GM19324 (cell line): ENCODE results near the gene ZPR1.

Experiments
- ATAC-seq: cut with Tn5 transposase; IDR thresholded peaks from one replicate; pipeline ENCODE4 v1.9.1; 2021; ENCODE audit warnings: mild to moderate bottlenecking, moderate library complexity; ENCODE audit not compliant: unreplicated experiment, low FRiP score

ZPR1 gene

DNA sequence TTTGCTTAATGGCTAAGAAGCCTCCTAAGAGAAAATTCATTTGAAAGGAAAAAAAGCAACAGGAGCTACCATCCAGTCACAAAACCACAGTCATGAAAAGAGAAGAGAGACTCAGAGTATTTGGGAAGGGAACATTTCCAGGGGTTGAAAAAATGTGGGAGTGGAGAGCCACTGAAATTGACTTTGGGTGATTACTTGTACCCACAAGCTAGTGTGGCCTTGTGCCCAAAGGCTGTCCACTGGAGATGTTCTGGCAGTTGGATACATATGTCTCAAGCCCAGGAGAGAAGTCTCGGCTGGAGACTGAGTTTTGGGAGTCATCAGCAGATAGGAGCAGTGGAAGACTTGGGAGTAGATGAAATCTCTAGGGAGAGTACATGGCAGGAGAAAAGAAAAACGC is 7.0 kb upstream of the ZPR1 start:
- ATAC-seq: no peak

DNA sequence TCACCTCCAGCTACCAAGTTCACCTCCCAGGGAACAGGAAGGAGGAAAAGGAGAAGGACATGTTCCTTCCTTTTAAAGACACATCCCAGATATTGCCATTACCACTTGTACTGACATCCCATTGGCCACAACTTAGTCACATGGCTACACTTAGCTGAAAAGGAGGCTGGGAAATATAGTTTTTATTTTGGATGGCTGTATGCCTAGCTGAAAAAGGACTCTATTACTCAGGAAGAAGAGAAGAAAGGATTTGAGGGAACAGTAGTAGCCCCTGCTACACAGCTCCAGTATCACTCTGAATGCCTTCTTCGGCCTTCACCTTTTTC is 5.9 kb upstream of the ZPR1 start:
- ATAC-seq: no peak

DNA sequence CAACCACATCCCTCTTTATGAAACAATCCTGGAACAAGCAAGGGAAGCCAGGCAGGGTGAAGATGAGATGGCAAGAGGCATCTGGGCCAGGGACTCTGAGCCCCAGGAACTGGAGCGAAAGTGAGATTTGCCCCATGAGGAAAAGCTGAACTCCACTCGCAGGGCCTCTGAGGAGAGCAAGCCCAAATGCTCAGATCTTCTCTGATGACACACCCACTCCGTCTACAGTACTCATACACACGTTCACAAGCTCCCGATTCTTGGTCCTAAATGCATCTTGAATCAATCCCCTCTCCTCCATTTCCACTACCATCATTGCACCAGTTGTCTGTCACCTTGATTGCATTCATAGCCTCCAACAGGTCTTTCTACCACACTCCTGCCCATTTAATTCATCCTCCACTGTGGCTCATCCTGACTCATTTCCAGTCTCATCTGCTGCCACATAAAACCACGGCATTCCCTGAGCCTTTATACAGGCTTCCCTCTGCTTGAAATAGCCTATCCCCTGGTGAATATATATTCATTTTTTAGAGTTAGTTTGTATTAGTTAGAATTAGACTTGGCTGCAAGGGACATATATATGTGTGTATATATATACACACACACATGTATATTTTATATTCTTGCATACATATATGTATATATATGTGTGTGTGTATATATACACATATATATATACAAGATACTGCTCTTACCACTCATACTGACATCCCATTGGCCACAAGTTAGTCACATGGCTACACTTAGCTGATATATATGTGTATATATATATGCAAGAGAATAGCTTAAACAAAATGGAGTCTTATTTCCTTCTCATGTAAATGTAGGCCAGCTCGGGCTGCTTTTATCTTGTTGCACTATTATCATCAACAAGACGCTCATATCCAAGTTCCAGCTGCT is 5.3 kb upstream of the ZPR1 start:
- no peak for ATAC-seq

DNA sequence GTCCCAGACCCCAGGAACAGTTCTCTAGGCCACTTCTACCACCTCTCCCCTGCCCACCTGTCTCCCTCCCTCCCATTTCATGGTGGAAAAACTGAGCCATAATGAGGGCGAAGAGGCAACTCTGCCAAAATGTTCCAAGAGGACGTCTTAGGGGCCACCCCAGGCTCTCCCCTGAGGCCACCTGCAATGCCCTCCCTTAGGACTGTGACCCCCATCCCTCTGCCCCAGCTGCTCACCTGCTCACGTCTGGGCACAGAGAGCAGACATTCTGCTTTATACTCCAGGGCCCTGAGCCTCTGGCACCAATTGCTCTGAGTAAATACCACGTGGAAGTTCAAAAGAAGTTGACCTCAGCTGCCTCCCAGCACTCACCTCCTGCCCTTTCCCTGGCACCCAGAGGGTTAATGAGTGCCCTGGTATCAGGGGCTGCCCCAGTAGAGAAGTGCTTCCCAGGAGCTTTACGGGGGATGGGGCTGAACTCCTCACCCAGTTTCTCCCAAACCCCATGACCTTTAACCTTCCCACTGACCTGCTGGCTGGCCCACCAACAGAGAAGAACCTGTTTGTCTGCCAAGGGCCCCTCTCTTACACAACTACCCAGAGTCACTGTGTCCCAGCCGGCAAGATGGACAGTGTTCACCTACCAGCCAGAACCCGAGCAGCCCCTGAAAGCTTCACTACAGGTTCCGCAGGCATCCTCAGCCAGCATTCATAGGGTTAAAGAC is 4.5 kb upstream of the ZPR1 start:
- ATAC-seq: no peak

DNA sequence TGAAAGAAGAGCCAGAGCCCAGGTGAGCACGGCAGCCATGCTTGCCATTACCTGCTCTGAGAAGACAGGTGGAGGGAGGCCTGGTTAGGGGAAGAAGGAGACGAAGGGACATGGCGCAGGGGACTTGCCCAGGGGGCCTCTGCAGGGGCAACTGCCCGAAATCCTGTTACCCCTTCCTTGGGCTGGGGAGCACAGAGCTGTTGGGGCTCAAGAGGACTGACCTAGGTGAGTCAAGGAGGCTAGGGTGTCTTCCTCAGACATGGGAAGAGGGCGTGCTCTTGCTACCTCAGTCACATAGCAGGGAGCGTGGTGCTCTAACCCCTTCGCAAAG is 4.0 kb upstream of the ZPR1 start, which contains the start of gene APOA5:
Gene APOA5 (minus strand): TSS at position 67 of the 331 bp plus-strand sequence. CDS start 19 bp downstream, at position 48.
- no peak for ATAC-seq

DNA sequence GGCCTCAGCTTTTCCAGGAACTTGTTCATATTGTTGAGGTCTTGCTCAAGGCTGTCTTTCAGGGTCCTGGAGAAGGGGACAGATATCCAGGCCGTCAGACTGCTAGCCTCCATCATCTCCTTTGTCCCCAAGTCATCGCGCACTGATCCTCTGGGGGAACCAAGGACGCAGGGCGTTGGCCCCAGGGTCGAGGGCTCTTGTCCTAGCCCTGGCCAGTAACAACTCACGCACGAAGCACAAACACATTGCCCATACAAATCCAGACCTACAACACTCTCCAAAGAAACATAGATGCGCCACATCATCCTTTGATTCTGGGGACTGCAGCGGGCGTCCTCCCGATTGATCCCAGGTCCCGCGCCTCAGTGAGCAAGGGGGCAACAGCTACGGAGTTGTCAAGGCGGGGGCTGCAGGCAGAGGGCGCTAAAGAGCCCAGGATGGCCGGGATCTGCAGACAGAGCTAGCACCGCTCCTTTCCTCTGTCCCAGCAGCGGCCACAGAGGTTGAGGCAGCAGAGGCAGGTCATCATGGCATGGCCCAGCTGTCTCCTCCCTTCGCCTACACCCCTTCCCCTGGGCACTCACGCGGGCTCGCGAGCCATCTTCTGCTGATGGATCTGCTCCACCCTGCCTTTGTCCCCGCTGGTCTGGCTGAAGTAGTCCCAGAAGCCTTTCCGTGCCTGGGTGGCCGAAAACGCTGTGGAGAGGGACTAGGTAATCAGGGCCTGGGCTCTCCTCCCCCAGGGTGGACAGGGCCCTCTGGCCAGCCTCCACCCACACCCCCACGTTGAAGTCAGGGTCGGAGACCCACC is 3.4 kb upstream of the ZPR1 start:
- ATAC-seq: no peak

DNA sequence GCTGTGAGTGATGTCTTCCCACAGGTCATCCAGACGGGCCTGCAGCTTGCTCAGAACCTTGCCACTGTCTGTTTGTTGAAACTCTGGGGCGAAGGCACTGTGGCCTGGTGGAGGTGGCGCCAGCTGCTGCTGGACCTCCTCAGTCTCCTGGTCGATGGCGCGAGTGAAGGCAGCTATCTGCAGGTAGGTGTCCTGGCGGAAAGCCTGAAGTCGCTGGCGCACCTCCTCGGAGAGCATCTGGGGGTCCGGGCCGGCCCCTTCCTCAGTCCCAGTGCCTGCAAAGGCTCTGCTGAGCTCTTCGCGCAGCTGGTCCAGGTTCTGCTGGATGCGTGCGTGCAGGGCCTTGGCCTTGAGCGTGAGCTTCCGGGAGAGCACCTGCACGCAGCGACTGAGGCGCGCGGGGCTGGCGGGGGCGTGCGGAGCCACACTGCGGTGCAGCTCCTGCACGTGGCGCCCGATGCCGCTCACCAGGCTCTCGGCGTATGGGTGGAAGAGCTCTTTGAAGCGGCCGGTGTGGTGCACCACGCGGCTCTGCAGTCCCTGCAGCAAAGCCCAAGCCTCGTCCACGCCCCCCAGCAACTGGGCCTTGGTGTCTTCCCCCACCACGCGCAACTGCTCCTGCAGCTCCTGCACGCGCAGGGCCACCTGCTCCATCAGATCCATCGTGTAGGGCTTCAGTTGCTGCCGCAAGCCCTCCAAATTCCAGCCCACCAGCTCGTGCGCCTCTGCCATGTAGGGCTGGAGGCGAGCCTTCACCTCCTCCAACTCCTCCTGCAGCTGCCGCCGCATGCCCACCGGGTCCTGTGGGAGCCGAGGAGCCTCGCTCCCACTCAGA is 2.6 kb upstream of the ZPR1 start:
- no peak for ATAC-seq

DNA sequence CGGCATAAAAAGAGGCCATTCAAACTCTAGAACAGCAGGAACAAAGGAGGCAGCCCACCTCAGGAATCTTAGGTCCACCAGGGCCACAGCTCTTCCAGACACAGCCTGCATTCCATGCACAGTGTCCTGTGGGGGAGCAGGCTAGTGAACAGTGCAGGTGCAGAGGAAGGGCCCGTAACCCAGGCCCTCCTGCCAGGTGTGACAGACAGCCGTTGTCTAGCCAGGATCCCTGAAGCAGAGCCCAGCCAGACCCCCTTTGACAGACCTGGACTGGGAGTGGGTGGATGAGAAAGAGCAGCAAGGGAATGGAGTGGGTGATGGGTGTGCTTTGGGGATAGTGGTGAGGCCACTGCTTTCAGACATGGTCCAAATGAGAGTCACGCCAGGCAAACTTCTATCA is 1.2 kb upstream of the ZPR1 start:
- no peak for ATAC-seq

DNA sequence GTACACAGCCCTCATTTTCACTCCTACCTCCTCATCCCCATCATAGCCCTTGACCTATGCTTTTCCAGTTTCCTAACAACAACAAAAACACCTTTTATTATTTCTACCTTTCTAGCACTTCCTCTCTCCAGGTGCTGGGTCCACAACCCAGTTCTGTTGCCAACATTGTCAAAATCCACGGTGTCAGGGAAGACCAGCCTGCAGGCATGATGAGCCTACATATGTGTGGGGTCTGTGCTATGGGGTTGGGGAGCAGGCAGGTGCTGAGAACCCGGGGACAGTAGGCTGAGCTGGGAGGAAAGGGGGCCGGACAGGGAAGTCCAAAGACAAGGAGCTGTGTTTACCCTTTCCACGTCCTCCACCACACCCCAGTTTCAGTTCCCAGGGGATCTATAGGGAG is 711 bp upstream of the ZPR1 start:
- no peak for ATAC-seq

DNA sequence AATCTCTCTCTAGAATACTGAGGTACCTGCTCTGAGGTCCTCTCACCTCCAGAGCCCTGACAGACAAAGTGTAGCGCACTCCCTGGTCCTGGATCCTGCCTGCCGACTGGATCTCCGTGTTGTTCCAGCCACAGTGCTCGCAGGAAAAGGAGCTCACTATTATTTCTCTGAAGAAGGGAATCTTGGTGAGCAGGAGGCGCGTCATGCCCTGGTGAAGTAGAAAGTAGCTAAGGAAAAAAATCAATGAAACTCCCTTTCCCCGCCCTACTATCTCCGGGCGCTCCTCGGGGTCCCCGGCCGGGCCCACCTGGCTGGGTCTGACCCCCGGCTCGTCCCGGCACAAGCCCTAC is 412 bp downstream of the ZPR1 start:
- ATAC-seq: no peak

DNA sequence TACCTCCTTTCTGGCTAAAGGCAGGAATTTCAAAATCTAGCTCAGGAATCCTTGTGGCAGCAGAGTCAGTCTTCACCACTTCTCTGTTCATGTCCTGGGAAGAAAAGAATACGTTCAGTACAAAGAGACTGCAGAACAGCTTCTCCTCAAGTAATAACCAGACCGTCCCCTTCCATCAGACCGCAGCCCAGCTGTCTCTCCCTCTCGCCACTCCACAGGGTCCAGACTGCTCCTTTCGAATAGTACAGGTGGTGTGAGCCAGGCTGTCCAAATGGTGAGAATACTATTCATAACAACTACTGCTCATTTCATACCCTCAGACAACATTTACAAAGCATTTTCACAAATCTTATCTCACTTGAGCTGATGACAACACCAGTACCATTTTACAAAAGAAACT is 857 bp downstream of the ZPR1 start:
- no peak for ATAC-seq

DNA sequence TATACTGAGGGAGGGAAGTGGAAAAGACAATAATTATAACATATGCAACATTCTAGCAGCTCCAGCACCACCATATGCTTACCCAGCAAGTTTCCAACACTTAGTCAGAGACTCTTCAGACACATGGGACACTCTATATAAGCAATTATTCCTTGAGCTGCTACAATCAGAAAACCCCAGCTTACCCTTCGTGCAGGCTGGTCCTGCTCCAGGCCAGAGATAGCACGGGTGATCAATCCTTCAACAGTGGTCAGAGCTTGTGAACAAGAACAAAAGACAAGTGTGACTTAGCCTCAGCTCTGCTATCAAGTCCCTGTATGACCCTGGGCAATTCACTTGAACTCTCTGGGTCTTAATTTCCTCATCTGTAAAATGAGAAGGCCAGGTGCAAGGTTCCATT is 1.5 kb downstream of the ZPR1 start:
- ATAC-seq: no peak

DNA sequence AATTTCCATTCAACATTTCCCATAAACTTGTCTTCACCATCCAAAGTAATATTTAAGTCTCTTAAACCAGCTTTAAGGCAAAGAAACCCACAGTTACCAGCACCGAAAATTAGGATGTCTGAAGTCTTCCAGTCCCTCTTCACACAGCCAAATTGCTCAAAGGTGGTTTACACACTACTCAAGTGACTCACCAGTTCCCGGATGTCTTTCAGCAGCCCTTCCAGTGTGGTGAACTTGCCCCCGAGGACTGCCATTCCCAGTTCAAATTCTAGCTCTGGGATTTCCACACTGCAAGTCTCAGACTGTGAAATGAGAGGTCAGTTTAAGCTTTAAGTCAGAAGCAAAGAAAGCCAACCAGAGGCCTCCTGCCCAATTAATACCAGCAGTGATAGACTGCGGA is 5.1 kb downstream of the ZPR1 start:
- ATAC-seq: no peak

DNA sequence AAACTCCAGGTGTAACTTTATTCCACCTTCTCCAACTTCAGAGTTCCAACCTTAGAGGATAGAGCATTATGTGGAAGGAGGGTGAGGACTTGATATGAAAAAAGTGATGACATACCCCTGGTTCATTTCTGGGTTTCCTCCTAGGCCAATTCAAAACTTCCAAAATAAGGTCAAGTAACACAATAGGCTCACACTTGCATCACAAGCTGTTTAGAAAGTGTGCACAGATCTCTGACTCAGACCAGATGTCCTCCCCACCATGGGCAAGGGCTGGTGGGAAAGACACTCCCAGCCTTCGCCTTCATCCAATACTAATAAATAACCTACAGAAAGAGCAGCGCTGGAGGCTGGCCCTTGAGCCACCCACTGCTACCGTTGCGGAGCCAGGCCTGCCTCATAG is 9.3 kb downstream of the ZPR1 start:
- no peak for ATAC-seq

DNA sequence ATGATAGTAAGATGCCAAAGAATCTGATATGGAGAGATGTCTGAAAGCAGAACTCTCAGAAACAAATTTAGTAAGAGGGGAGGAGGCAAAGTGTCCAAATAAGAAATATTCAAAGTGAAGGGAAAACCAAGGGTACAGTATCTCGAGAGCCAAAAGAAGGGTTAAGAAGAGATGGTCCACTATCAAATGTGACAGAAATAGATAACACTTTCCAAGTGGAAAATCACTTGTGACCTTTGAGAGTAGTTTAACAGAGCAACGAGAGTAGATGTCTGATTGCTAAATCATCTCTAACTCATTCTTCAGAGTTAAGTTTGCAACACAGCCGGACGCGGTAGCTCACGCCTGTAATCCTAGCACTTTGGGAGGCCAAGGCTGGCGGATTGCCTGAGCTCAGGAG is 10.8 kb downstream of the ZPR1 start:
- no peak for ATAC-seq

DNA sequence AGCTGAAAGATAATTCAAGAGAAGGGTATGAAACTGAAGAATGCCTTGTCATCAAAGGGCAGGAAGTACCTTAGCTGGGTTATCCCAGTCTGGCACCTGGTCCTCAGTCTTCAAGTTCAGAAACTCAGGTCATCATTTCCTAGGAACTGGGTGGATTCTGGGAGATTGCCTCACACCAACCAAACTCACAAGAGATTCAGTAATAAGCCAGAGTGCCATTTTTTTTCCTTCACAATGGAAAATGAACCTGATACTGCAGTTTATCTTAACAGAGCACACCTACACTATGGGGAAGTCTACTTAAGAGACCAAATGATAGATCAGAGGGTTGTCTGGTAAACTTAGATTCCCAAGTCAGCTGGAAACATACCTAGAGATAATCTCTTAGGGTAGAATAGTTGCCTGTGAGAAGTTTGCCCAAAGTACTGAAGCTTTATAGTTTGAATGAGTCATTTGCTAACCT is 11.3 kb downstream of the ZPR1 start:
- no peak for ATAC-seq

DNA sequence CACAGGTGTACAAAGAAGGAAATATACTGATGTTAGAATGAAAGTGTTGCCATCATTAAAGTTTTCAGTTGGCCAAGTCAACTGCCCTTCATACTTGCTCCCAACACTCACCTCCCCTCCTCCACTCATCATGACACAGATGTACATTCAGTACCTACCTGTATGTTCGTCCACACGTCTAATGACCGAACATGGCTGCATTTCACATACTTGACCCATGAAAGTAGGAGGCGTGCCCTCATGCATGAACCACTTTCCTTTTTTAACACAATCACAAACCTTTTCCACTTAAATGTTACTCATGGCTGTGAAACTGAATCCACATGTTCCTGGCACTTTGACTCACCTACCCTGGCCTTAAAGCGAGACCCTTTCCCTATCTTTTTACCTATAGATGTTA is 11.8 kb downstream of the ZPR1 start:
- ATAC-seq: no peak

DNA sequence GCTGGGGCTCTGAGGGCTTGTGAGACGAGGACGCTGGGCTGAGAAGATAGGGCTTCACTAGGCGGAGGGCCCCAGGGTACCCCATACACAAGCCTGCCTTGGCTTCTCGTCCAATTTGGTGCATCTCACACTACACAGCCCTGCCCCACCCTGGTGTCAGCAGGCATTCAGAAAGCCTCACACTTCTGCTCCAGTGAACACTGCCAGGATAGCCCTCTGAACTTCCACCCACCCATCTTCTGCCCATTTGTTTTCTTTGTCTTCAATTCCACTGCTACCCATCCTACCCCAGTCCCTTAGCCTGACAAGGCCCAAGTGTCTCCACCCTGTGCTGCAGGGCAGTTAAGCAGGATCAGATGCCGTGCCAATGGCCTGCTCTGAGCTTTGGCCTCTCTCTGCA is 13.2 kb downstream of the ZPR1 start:
- no peak for ATAC-seq

DNA sequence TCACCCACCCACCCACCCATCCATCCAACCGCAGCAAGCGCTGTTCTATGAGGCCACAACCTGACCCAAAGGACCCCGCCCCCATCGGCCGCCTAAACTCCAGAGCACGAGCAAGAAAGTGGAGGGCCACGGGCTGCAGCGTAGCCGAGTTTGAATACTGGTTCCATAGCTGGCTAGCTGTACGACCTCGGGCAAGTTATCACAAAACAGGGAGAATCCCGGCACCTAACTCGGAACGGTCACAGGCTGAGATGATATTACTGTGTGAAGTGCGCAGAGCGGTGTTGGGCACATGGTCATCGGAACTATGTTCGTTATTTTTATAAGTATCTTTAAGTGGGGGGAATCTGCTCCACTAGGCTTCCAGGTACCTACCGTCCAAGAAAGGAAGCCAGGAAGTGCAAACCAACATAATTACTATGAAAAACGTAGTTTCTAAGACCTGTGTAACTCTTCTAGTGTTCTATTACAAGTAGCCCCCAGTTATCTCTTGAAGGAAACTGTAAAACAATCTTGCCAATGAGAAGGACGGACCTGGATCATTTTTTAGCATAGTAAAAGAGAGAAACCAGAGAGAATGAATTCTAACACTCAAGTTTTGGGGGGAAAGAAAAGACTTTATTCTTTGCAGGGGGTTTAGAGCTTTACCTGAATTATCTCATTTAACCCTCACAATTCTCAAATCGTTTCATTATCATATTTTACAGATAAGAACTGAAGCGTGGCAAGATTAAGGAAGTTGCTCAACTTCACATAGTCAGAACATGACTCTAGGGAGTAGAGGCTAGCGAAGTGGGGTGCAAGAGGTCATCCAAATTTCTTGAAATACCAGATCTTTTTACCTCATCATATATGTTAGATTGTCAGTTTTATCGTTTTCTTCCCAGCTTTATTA is 14.4 kb downstream of the ZPR1 start:
- ATAC-seq: peak; percentile 39
